HG02938 (cell line): ENCODE data around the gene MFSD6.
A peak's percentile ranks its signal among the peaks of the same experiment; 100 is the strongest.
"Not testable (repeated sequence)": the region's sequence is repeated elsewhere in the genome, so short reads cannot be mapped to it uniquely, and the experiment has no call there.

ENCODE experiments used
- ATAC-seq: cut with Tn5 transposase; IDR thresholded peaks from one replicate; pipeline ENCODE4 v1.9.1; 2021; ENCODE audit warnings: mild to moderate bottlenecking, moderate library complexity; ENCODE audit not compliant: unreplicated experiment

The MFSD6 gene

GRCh38 chr2:190407662-190408537 lies at the start of gene MFSD6:
TSS of gene MFSD6 (plus strand) at chr2:190408355. CDS start at chr2:190436030, 27,675 bp downstream.
- ATAC-seq = peak; percentile 44

GRCh38 chr2:190358655-190359448 lies 49.3 kb upstream of the MFSD6 start:
- ATAC-seq = not testable (repeated sequence)

- no peak for ATAC-seq
Observed at GRCh38 chr2:190360561-190360960, 47.6 kb upstream of the MFSD6 start.

GRCh38 chr2:190360965-190361364 lies 47.2 kb upstream of the MFSD6 start:
- no peak for ATAC-seq

- ATAC-seq = no peak
Observed at GRCh38 chr2:190361572-190361971, 46.6 kb upstream of the MFSD6 start.

GRCh38 chr2:190362894-190363293 lies 45.3 kb upstream of the MFSD6 start:
- no peak for ATAC-seq

- ATAC-seq = no peak
Observed at GRCh38 chr2:190365499-190366204, 42.5 kb upstream of the MFSD6 start.

GRCh38 chr2:190366248-190366753 lies 41.9 kb upstream of the MFSD6 start:
- ATAC-seq = no peak

GRCh38 chr2:190367091-190367490 lies 41.1 kb upstream of the MFSD6 start:
- no peak for ATAC-seq

- no peak for ATAC-seq
Observed at GRCh38 chr2:190369635-190370034, 38.5 kb upstream of the MFSD6 start.

- ATAC-seq = no peak
Observed at GRCh38 chr2:190376083-190376482, 32.1 kb upstream of the MFSD6 start.

- ATAC-seq = no peak
Observed at GRCh38 chr2:190376591-190377245, 31.4 kb upstream of the MFSD6 start.

GRCh38 chr2:190378880-190379237 lies 29.3 kb upstream of the MFSD6 start:
- ATAC-seq = no peak

- no peak for ATAC-seq
Observed at GRCh38 chr2:190379249-190379964, 28.7 kb upstream of the MFSD6 start.

- no peak for ATAC-seq
Observed at GRCh38 chr2:190380962-190381412, 27.2 kb upstream of the MFSD6 start.

- peak; percentile 86 for ATAC-seq
Observed at GRCh38 chr2:190382851-190383250, 25.3 kb upstream of the MFSD6 start.

GRCh38 chr2:190387422-190387821 lies 20.7 kb upstream of the MFSD6 start:
- ATAC-seq = no peak

- no peak for ATAC-seq
Observed at GRCh38 chr2:190396271-190396670, 11.9 kb upstream of the MFSD6 start.

GRCh38 chr2:190402986-190403603 lies 5.1 kb upstream of the MFSD6 start:
- no peak for ATAC-seq
